Measurements from ENCODE around the gene EPHA6.

- TF ChIP-seq POLR2A (IDR thresholded peaks at IDR 0.05) (no peak), CTCF (IDR thresholded peaks at IDR 0.05) (no peak)
Observed at GRCh38 chr3:97705764-97706163, 891.4 kb downstream of the EPHA6 start.
